ENCODE results near the gene RDX.

DNA sequence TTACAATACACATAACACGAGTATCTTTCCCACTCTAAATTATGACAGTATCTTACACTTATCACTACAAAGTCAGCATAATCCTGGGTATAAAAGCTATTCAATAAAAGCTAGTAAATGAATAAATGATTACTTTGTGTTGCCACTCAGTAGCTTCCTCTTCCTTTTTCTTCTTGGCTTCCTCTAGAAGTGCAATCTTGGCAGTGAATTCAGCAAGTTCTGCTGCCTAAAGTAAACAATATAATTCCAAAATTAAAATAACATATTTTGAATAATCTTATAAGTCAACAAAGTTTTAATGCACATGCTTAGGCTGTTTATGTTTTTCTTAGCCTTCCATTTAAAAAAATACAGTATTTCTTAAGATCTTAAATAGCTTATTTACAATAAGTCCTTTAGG is 60.4 kb downstream of the RDX start:
- no peak for TF ChIP-seq POLR2A (IDR thresholded peaks at IDR 0.05; ENCODE audit: low read depth, low read length)
- TF ChIP-seq POLR2AphosphoS5 (IDR thresholded peaks at IDR 0.05; ENCODE audit: low read depth, low read length), result no peak
- no peak for TF ChIP-seq TAF1 (IDR thresholded peaks at IDR 0.05; ENCODE audit: borderline replicate concordance, low read depth, low read length)
